Measurements from ENCODE around the gene SART1.

GRCh38 chr11:65968600-65969482, 7.3 kb downstream of the SART1 start:
- no peak for TF ChIP-seq POLR2AphosphoS5 (IDR thresholded peaks at IDR 0.05)
- no peak for TF ChIP-seq CTCF (IDR thresholded peaks at IDR 0.05)

Data from breast epithelium (tissue), 3 donors.